Neural progenitor cell (in vitro differentiated cells): Measurements from ENCODE around the gene TBCD.

ENCODE experiments used
- EZH2 ChIP-seq: fragments of 200-600 bp; sonication (generic); IDR thresholded peaks from 2 replicates; pipeline ENCODE4 v1.6.1; 2017; ENCODE audit warnings: antibody characterized with exemption, mild to moderate bottlenecking, moderate library complexity
- EZH2phosphoT487 ChIP-seq: fragments of 200-600 bp; sonication (generic); IDR thresholded peaks from 2 replicates; pipeline ENCODE4 v1.6.1; 2017; ENCODE audit warnings: antibody characterized with exemption
- TF ChIP-seq, protein P1 (sequence below): fragments of 200-600 bp; sonication (generic); IDR thresholded peaks from 2 replicates; pipeline ENCODE4 v1.5.1; 2017; ENCODE audit warnings: antibody characterized with exemption, mild to moderate bottlenecking

DNA sequence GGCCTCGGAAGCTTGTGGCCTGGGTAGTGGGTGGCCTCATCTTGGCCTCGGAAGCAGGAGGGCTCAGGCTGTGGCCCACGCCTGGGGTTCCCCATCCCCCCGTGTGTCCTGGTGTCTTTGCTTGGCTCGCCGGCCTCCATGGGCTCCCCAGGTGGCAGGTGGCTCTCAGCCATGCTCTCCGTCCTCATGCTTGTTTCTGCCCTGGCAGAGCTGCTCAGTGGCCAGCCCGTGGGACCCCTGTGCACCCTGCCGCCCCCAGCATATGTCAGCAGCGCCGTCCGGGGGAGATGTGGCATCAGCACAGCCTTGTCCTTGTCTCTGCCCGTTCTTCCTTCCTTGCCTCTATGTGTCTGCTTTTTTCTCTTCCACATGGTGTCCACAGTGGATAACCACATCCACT is 38.5 kb downstream of the TBCD start:
- TF ChIP-seq, protein P1, sequence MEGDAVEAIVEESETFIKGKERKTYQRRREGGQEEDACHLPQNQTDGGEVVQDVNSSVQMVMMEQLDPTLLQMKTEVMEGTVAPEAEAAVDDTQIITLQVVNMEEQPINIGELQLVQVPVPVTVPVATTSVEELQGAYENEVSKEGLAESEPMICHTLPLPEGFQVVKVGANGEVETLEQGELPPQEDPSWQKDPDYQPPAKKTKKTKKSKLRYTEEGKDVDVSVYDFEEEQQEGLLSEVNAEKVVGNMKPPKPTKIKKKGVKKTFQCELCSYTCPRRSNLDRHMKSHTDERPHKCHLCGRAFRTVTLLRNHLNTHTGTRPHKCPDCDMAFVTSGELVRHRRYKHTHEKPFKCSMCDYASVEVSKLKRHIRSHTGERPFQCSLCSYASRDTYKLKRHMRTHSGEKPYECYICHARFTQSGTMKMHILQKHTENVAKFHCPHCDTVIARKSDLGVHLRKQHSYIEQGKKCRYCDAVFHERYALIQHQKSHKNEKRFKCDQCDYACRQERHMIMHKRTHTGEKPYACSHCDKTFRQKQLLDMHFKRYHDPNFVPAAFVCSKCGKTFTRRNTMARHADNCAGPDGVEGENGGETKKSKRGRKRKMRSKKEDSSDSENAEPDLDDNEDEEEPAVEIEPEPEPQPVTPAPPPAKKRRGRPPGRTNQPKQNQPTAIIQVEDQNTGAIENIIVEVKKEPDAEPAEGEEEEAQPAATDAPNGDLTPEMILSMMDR: no peak
- TF ChIP-seq EZH2 (no peak), EZH2phosphoT487 (no peak)
